Loucy (cell line): ENCODE measurements around the gene CPT1B.

ENCODE experiments used
- H2AFZ ChIP-seq: fragments of 200-600 bp; sonication (generic); 2 replicates; pipeline ENCODE4 v1.6.0; 2016; ENCODE audit warnings: antibody characterized with exemption, mild to moderate bottlenecking, low read length, moderate library complexity
- H3F3A ChIP-seq: fragments of 200-600 bp; 2 replicates; pipeline ENCODE4 v1.6.0; 2016; ENCODE audit warnings: antibody characterized with exemption, low read depth, mild to moderate bottlenecking
- H3K27me3 ChIP-seq: fragments of 200-600 bp; sonication (generic); 2 replicates; pipeline ENCODE4 v1.6.1; 2014; ENCODE audit warnings: low read length, mild to moderate bottlenecking; ENCODE audit not compliant: insufficient read depth, poor library complexity, severe bottlenecking
- H3K36me3 ChIP-seq: fragments of 200-600 bp; sonication (generic); 2 replicates; pipeline ENCODE4 v1.6.1; 2016; ENCODE audit warnings: low read length; ENCODE audit not compliant: insufficient read depth
- H3K4me1 ChIP-seq: fragments of 200-600 bp; sonication (generic); 2 replicates; pipeline ENCODE4 v1.5.1; 2014; ENCODE audit warnings: low read length, mild to moderate bottlenecking; ENCODE audit not compliant: insufficient read depth, poor library complexity, severe bottlenecking
- H3K4me2 ChIP-seq: fragments of 200-600 bp; sonication (generic); 2 replicates; pipeline ENCODE4 v1.6.0; 2014; ENCODE audit warnings: antibody characterized with exemption, low read length, low read depth, mild to moderate bottlenecking; ENCODE audit not compliant: poor library complexity, severe bottlenecking
- H3K4me3 ChIP-seq: fragments of 200-600 bp; sonication (generic); 2 replicates; pipeline ENCODE4 v1.5.1; 2014; ENCODE audit warnings: low read length, mild to moderate bottlenecking, mixed read lengths; ENCODE audit not compliant: poor library complexity, severe bottlenecking
- H3K79me2 ChIP-seq: fragments of 200-600 bp; sonication (generic); 2 replicates; pipeline ENCODE4 v1.6.1; 2014; ENCODE audit warnings: low read length; ENCODE audit not compliant: insufficient read depth
- H3K9ac ChIP-seq: fragments of 200-600 bp; sonication (generic); 2 replicates; pipeline ENCODE4 v1.6.0; 2014; ENCODE audit warnings: mild to moderate bottlenecking, low read depth, low read length, moderate library complexity; ENCODE audit not compliant: poor library complexity, severe bottlenecking
- H3K9me2 ChIP-seq: fragments of 200-600 bp; sonication (generic); replicated peaks from 2 replicates; pipeline ENCODE4 v1.6.1; 2016; ENCODE audit warnings: low read depth, low read length, mixed read lengths
- H3K9me3 ChIP-seq: fragments of 200-600 bp; sonication (generic); 2 replicates; pipeline ENCODE4 v1.6.1; 2014; ENCODE audit warnings: mild to moderate bottlenecking, antibody characterized with exemption, low read length, low read depth; ENCODE audit not compliant: insufficient read depth
- H4K20me1 ChIP-seq: fragments of 200-600 bp; sonication (generic); 2 replicates; pipeline ENCODE4 v1.6.0; 2014; ENCODE audit warnings: antibody characterized with exemption, low read length, mild to moderate bottlenecking; ENCODE audit not compliant: insufficient read depth, poor library complexity, severe bottlenecking
- EZH2phosphoT487 ChIP-seq: fragments of 200-600 bp; IDR thresholded peaks from 2 replicates; pipeline ENCODE4 v1.6.1; 2018; ENCODE audit warnings: antibody characterized with exemption, mild to moderate bottlenecking, moderate library complexity, borderline replicate concordance
- TF ChIP-seq, protein P1 (sequence below): fragments of 200-600 bp; sonication (generic); conservative IDR thresholded peaks from 2 replicates; pipeline ENCODE4 v1.5.1; 2014; ENCODE audit warnings: mild to moderate bottlenecking, antibody characterized with exemption, low read length

CPT1B gene

DNA sequence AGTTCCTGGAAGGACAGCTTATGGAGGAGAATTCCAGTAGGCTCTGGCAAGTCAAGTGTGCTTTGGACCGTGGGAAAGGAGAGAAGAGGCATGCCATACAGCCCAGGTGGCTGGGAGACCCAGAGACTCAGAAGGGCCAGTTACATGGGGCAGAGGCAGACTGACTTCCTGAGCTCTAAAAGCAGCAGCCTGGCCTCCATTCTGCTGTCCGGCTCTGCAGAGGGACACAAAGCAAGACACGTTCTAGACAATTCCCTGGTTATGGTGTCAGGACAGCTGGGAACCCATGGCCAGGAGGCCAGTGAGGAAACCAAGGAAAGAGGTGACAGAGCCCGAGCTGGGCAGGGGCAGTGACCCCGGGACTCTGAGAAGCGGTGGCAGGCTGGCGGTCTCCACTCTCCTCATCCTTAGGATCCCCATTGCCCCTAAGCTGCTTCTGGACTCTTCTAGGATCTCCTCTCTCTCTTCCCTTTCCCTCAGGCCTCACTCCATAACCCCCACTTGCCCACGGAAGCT, 2.7 kb downstream of the CPT1B start:
- Histone ChIP-seq H3K79me2 (no peaks in the 10 kb centered on the region), H2AFZ (no peak overlapping the region), H3K4me2 (no peak overlapping the region), H3K4me3 (no peak overlapping the region), H3K36me3 (peaks cover 8% of the 10 kb centered on the region; the same call in 1 of the 2 replicates), H3K27me3 (no peaks in the 10 kb centered on the region), H3K9ac (no peak overlapping the region), H4K20me1 (no peaks in the 10 kb centered on the region), H3K9me2 (no peaks in the 10 kb centered on the region), H3K4me1 (peaks cover 5% of the 10 kb centered on the region), H3K9me3 (no peaks in the 10 kb centered on the region), H3F3A (no peaks in the 10 kb centered on the region)
- TF ChIP-seq, protein P1, sequence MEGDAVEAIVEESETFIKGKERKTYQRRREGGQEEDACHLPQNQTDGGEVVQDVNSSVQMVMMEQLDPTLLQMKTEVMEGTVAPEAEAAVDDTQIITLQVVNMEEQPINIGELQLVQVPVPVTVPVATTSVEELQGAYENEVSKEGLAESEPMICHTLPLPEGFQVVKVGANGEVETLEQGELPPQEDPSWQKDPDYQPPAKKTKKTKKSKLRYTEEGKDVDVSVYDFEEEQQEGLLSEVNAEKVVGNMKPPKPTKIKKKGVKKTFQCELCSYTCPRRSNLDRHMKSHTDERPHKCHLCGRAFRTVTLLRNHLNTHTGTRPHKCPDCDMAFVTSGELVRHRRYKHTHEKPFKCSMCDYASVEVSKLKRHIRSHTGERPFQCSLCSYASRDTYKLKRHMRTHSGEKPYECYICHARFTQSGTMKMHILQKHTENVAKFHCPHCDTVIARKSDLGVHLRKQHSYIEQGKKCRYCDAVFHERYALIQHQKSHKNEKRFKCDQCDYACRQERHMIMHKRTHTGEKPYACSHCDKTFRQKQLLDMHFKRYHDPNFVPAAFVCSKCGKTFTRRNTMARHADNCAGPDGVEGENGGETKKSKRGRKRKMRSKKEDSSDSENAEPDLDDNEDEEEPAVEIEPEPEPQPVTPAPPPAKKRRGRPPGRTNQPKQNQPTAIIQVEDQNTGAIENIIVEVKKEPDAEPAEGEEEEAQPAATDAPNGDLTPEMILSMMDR = no peak
- TF ChIP-seq EZH2phosphoT487 = no peak

DNA sequence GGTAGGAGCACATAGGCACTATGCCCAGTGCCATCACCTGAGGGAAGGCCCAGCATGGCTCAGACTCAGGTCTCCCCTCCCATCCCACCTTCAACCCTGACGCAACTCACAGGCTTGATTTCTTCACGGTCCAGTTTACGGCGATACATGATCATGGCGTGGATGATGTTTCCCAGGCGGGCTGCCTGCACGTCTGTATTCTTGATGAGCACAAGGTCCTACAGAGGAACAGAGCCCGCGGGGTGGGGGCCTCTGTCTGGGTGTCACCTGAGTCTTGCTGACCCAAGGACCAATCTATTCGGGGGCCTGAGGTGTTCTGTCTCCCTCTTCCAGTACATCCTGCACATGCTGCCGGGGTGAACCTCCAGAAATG, 3.9 kb downstream of the CPT1B start:
- Histone ChIP-seq H3K9ac (no peak overlapping the region), H3K79me2 (no peaks in the 10 kb centered on the region), H3K27me3 (no peaks in the 10 kb centered on the region), H3K4me1 (no peaks in the 10 kb centered on the region), H3K4me2 (no peak overlapping the region), H3K36me3 (peaks cover 8% of the 10 kb centered on the region; the same call in 1 of the 2 replicates), H4K20me1 (no peaks in the 10 kb centered on the region), H3F3A (no peaks in the 10 kb centered on the region), H2AFZ (no peak overlapping the region), H3K9me3 (no peaks in the 10 kb centered on the region), H3K9me2 (no peaks in the 10 kb centered on the region), H3K4me3 (no peak overlapping the region)
- TF ChIP-seq, protein P1 = no peak
- no peak for TF ChIP-seq EZH2phosphoT487

DNA sequence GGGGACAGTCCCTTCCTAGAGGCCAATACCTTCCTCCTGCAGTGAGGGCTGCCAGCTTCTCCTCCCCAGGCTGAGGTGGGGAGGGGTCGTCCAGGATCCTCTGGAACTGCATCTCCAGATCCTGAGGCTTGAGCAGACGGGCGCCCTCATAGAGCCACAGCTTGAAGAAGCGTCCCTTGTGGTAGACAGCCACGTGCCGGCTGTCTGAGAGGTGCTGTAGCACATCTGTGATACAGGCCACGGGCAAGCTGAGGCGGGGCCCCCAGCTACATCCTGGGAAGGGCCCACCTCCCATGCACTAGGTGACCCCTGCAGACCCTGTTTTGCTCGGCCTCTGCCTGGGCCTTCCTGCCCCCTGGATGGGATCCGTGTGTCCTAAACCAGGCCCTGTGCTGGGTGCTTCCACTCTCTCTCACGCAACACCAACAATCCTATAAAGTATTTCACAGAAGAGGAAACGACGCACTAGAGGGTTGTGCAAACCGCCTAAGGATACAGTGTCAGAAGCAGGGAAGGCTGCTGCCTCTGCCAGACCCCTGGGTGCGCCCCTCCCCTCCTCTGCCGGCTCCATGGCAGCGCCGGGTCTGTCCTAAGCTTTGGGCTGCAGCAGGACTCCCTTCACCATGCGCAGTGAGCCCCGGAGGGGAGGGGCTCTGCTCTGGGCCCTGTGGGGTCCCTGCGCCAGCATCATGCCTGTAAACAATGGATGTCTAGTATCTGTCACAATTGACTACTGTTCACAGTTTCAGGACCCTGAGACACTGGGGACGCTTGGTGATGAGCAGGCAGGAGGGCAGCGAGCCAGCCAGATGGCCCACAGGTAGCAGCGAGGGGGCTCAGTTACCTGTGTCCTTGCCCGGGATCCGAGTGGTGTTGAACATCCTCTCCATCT, 4.5 kb downstream of the CPT1B start:
- H3K9ac ChIP-seq = no peak overlapping the region
- H3K4me2 ChIP-seq = no peak overlapping the region
- no peaks in the 10 kb centered on the region for H3K9me2 ChIP-seq
- TF ChIP-seq, protein P1 = no peak
- TF ChIP-seq EZH2phosphoT487 = no peak
- H3K9me3 ChIP-seq = no peaks in the 10 kb centered on the region
- H3F3A ChIP-seq = no peaks in the 10 kb centered on the region
- no peaks in the 10 kb centered on the region for H3K27me3 ChIP-seq
- H2AFZ ChIP-seq = no peak overlapping the region
- peaks cover 8% of the 10 kb centered on the region; the same call in 1 of the 2 replicates for H3K36me3 ChIP-seq
- H3K4me3 ChIP-seq = no peak overlapping the region
- no peaks in the 10 kb centered on the region for H4K20me1 ChIP-seq
- no peaks in the 10 kb centered on the region for H3K79me2 ChIP-seq
- H3K4me1 ChIP-seq = no peaks in the 10 kb centered on the region
